Measurements from ENCODE around the gene CASP8. TPM values are rescaled to one million over a fixed set of nuclear protein-coding genes. Genes with fewer than 3 reads are reported as not detected.

Gene CASP8
- total RNA-seq, 1 donor from 2014 or later: 9.9 TPM

GRCh38 chr2:201261906-201262305 is 1.6 kb downstream of the CASP8 start:
- TF ChIP-seq, protein P1, sequence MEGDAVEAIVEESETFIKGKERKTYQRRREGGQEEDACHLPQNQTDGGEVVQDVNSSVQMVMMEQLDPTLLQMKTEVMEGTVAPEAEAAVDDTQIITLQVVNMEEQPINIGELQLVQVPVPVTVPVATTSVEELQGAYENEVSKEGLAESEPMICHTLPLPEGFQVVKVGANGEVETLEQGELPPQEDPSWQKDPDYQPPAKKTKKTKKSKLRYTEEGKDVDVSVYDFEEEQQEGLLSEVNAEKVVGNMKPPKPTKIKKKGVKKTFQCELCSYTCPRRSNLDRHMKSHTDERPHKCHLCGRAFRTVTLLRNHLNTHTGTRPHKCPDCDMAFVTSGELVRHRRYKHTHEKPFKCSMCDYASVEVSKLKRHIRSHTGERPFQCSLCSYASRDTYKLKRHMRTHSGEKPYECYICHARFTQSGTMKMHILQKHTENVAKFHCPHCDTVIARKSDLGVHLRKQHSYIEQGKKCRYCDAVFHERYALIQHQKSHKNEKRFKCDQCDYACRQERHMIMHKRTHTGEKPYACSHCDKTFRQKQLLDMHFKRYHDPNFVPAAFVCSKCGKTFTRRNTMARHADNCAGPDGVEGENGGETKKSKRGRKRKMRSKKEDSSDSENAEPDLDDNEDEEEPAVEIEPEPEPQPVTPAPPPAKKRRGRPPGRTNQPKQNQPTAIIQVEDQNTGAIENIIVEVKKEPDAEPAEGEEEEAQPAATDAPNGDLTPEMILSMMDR (conservative IDR thresholded peaks at IDR 0.05; ENCODE audit: low read depth, low read length): no peak
- no peak for DNase-seq (ENCODE audit: low read depth)
- no peak overlapping the region for H3K4me3 ChIP-seq (ENCODE audit: low read depth, low read length)

- DNase-seq (ENCODE audit: low read depth): no peak
- TF ChIP-seq, protein P1 (conservative IDR thresholded peaks at IDR 0.05; ENCODE audit: low read depth, low read length): no peak
- H3K4me3 ChIP-seq (ENCODE audit: low read depth, low read length): no peak overlapping the region
Observed at GRCh38 chr2:201262718-201263117, 2.4 kb downstream of the CASP8 start.

DNA sequence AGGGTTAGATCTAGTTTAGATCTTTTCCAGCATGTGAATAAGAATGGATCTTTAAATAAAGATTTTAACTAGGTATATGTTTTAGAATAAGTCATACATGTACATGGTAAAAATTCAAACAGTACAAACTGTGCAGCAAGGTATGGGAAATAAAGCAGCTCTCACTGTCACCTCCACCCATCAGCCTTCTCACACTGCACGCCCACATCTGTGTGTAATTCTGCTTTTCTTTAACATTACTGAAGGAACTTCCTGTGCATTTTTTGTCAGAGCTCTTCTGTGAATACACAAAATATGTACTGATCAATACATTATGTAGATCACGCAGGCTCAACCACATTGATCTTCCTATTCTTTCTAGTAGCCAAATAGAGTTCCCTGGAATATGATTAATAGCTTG is 3.4 kb downstream of the CASP8 start:
- H3K4me3 ChIP-seq (ENCODE audit: low read depth, low read length): no peak overlapping the region
- no peak for DNase-seq (ENCODE audit: low read depth)
- TF ChIP-seq, protein P1 (conservative IDR thresholded peaks at IDR 0.05; ENCODE audit: low read depth, low read length): no peak

GRCh38 chr2:201264472-201265173 is 4.3 kb downstream of the CASP8 start:
- TF ChIP-seq, protein P1 (conservative IDR thresholded peaks at IDR 0.05; ENCODE audit: low read depth, low read length): no peak
- DNase-seq (ENCODE audit: low read depth): no peak
- no peak overlapping the region for H3K4me3 ChIP-seq (ENCODE audit: low read depth, low read length)

GRCh38 chr2:201266629-201267028 is 6.3 kb downstream of the CASP8 start:
- TF ChIP-seq, protein P1 (conservative IDR thresholded peaks at IDR 0.05; ENCODE audit: low read depth, low read length): no peak
- DNase-seq (ENCODE audit: low read depth): no peak
- H3K4me3 ChIP-seq (ENCODE audit: low read depth, low read length): no peak overlapping the region

GRCh38 chr2:201267278-201268030 is 7.1 kb downstream of the CASP8 start:
- DNase-seq (ENCODE audit: low read depth): no peak
- no peak overlapping the region for H3K4me3 ChIP-seq (ENCODE audit: low read depth, low read length)
- TF ChIP-seq, protein P1 (conservative IDR thresholded peaks at IDR 0.05; ENCODE audit: low read depth, low read length): no peak

Measured in epithelial cell of proximal tubule (primary cell).